ENCODE measurements around the gene NOS1.
"Not testable (repeated sequence)": the region's sequence is repeated elsewhere in the genome, so short reads cannot be mapped to it uniquely, and the experiment has no call there.

The NOS1 gene

DNA sequence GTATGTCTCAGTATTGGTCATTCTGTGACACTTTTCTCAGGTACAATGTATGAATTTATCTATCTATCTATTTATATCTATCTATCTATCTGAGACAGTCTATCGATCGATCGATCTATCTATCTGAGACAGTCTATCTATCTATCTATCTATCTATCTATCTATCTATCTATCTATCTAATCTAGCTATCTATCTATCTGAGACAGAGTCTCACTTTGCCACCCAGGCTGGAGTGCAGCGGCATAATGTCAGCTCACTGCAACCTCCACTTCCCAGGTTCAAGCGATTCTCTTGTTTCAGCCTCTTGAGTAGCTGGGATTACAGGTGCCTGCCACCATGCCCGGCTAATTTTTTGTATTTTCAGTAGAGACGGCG, 180.0 kb downstream of the NOS1 start:
- not testable (repeated sequence) for DNase-seq (ENCODE audit: extremely low read depth in 1 of 2, low read depth in 1 of 2)

DNA sequence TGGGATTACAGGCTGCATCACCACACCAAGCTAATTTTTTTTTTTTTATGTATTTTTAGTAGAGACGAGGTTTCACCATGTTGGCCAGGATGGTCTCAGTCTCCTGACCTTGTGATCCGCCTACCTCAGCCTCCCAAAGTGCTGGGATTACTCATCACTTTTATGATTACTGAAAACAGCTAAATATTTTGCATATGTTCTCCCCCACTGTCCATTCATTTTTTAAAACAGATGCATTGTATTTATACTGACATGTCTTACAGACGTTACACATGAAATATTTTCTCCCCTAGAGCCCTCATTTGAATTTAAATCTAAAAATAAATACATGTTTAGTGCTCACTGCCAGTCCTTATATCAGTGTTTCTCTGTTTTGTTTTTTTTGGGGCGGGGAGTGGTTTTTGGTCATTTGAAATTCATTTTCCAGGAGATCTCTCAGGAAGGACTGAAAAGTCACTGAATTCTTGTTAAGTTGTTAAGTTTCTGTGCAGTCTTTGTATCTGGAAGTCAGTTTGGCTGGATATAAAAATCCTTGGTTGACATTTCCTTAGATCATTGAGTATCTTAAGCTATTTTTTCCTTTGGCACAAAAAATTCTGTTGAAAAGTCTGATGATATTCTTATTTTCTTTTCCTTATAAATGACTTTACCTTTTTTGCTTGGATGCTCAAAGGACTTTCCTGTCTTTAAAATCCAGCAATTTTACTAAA, 180.5 kb downstream of the NOS1 start:
- no peak for DNase-seq (ENCODE audit: extremely low read depth in 1 of 2, low read depth in 1 of 2)

DNA sequence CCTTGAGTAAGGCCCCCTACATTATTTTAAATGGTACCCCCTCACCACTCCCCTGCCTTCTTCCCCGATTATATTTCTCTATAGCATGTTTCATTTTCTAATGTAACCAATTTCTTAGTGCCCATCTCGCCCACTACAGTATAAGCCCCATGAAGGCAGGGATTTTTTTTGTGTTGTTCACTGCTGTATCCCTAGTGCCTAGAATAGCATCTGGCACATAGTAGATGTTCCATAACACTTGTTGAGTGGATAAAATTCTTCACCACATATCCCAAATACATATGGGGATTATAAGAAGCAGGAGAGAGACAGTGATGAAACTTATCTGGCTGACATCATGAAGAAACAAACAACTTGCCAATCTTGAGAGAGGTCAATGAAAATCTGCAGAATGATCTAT, 182.7 kb downstream of the NOS1 start:
- DNase-seq (ENCODE audit: extremely low read depth in 1 of 2, low read depth in 1 of 2): no peak

DNA sequence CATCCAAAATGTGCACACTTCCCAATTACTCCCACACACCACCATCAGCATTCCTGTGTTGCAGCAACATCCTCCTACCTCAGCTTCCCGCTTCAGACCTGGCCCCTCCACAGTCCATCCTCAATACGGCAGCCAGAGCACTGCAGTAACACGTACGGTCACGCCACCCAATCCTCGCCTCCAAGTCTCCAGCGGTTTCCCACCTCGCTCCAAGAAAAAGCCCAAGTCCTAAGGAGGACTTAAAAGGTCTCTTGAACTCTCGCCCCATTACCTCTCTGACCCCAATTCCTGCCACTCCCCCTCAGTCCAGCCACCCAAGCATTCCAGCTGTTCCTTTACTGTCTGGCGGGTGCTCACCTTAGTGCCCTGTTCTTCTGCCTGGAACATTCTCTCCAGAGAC, 183.1 kb downstream of the NOS1 start:
- no peak for DNase-seq (ENCODE audit: extremely low read depth in 1 of 2, low read depth in 1 of 2)

DNA sequence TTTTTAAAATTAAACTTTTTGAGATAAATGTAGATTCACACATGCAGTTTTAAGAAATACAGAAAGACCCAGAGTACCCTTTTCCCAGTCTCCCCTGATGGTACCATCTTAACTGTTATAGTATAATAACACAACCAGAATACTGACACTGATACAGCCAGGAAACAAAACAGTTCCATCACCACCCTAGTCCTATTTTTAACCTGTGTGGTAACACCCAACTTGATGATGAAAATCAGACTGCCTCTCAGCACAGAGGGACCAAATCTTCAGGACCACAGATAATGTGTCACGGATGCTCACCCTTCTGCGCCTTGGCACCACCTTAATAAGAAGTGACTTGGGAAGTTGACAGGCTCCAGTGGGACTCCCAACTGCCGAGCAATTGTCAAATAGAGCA, 189.3 kb downstream of the NOS1 start:
- no peak for DNase-seq (ENCODE audit: extremely low read depth in 1 of 2, low read depth in 1 of 2)

DNA sequence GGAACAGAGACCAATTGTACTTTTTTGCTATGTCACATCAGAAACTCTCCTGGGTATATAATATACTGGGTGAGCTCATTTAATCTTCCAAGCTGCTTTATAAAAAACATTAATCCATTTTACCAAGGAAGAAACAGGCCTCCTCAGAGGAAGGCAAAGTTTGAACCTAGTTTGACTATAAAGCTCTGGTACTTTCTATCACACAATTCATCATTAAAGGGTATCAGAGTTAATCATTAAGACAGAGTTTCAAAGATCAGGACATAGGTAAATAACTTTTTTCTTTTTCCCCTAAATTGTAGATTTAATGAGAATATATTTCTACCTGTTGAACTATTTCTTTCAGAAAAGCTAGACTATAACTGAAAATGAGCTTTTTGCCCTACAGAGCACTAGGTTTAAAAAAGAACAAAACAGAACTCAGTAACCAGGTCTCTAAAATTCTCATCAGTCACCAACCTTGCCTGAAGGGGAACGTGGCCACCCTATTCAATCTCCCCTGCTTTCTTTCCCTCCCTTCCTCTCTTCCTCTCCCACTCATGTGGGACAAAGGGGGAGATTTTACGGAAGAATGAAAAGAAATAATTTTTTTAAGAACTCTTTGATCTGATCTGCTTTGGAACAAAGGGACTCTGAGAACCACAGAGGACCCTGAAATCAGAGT, 189.8 kb downstream of the NOS1 start:
- DNase-seq (ENCODE audit: extremely low read depth in 1 of 2, low read depth in 1 of 2): no peak

DNA sequence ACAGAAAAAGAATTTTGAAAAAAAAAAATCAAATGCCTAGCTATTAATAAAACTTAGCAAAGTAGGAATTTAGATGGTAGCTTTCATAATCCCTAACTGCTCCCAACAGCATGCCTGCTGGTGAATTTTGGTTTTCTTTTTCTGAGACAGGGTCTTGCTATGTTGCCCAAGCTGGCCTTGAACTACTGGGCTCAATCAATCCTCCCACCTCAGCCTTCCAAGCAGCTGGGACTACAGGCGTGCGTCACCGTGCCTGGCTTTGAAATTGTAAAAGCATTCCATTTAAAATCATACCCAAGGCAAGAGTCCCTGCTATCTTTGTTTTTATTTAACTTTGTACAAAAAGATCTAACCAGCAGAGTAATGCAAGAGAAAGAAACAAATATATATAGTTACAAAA, 191.9 kb downstream of the NOS1 start:
- DNase-seq (ENCODE audit: extremely low read depth in 1 of 2, low read depth in 1 of 2): no peak

DNA sequence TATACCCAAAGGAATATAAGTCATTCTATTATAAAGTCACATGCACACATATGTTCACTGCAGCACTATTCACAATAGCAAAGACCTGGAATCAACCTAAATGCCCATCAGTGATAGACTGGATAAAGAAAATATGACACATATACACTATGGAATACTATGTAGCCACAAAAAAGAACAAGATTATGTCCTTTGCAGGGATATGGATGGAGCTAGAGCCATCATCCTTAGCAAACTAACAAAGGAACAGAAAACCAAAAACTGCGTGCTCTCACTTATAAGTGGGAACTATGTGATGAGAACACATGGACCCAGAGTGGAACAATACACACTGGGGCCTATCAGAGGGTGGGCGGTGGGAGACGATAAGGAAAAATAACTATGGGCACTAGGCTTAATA, 192.4 kb downstream of the NOS1 start:
- no peak for DNase-seq (ENCODE audit: extremely low read depth in 1 of 2, low read depth in 1 of 2)

DNA sequence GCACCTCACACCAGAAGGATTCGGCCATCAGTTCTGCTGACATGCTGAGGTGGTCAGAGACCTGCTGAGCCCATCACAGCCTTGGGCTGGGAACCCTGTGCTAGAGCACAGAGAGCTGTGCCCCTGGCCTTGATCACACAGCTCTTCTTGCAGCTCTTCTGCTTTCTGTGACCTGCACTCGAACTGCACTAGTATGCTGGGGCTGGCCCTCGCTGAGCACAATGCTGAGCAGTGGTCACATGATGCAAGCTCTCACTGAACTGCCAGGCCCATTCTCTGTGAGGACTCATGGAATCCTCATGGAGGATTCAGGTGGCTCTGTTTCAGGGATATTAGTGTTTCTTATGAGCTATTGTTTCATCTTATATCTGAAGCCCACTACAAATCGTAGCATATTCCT, 193.7 kb downstream of the NOS1 start:
- no peak for DNase-seq (ENCODE audit: extremely low read depth in 1 of 2, low read depth in 1 of 2)

DNA sequence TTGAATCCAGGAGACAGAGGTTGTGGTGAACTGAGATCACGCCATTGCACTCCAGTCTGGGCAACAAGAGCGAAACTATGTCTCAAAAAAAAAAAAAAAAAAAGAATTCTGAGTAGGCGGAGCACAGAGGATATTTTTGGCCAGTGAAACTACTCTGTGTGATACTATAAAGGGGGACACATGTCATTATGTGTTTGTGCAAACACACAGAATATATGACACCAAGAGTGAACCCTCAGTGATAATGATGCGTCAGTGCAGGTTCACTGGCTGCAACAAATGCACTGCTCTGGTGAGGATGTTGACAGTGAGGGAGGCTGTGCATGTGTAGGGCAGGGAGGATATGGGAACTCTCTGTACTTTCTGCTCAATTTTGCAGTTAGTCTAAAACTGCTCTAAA, 195.3 kb downstream of the NOS1 start:
- DNase-seq (ENCODE audit: extremely low read depth in 1 of 2, low read depth in 1 of 2): no peak

DNA sequence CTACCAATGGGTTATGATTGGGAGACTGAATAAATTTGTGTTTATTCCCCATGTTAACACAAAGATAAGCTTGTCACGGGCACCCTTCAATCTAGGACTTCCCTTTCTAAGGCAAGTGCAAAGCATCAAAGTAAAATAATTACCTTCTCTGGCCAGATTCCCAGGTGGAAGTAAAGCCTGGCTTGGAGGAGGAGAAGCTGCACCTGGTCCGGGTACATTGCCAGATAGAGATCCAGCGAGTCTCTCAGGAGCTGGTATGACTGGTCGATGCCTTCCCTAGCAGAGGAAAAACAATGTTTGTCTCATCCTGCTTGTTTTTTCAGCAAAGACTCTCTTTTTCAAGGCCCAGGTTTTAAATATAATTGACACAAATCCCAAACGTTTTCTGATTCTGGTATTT, 196.1 kb downstream of the NOS1 start:
- DNase-seq (ENCODE audit: extremely low read depth in 1 of 2, low read depth in 1 of 2): no peak

DNA sequence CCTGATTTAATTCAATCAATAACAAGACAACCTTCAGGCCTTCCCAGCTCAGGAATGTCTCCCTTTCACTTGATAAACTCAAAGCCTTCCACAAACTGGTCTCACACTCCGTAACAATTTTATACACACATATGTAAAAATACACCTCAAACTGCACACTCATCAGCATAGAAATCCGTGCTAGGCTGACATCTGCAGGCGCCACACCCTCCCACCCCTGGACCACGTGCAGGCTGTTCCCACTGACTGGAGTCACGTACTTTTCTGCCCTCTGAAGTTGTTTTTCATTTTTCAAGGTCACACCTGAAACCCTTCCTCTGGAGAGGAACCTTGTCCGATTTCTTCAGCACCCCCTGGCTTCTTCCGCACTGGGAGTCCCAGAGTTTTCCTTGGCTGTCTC, 198.8 kb downstream of the NOS1 start:
- DNase-seq (ENCODE audit: extremely low read depth in 1 of 2, low read depth in 1 of 2): no peak

DNA sequence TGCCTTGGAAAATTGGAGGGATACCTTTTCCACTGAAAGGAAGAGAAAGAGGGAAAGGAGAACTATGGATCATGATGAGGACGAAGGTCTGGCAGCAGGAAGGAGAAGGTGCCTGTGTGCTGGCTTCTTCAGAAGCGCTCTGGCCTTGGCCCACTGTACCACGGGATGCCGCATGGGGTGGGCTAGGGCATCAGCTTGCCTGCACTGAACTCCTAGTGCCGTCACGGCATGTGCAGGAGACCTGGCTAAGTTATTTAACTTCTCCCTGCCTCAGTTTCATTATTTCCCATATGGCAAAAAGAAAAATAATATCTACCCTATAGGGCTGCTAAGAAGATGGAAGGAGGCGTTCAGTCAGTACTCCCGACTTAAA, 199.3 kb downstream of the NOS1 start:
- DNase-seq (ENCODE audit: extremely low read depth in 1 of 2, low read depth in 1 of 2): no peak

DNA sequence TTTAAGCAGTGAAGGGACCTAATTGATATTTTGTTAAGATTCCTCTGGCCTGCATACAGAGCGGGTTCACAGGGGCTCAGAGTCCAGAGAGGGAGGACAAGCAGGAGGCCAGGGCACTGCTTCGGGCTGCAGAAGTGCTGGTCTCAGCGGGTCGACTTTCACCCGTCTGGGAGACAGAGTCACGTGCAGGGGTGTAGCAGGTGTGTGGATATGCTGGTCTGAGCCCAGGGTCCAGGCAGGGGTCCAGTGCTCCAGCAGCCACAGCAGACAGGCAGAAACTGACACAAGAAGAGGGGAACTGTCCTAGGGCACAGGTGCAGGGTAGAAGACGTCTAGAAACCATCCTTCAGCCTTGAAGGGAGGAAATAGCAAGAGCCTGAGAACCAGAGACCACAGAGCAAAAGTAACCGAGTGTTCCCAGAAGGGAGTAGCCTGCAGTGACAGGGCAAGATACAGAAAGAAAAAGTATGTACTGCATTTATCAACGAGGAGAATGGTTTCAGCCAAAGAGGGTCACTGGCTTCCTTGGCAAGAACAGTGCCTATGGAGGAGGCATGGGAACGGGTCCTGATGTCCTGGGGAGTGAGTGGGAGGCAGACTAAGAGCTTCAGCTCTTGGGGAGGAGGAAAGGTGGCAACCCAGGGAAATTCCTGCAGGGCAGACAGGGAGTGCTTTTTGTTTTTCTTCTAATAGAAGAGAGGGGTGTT, 199.8 kb downstream of the NOS1 start:
- no peak for DNase-seq (ENCODE audit: extremely low read depth in 1 of 2, low read depth in 1 of 2)

DNA sequence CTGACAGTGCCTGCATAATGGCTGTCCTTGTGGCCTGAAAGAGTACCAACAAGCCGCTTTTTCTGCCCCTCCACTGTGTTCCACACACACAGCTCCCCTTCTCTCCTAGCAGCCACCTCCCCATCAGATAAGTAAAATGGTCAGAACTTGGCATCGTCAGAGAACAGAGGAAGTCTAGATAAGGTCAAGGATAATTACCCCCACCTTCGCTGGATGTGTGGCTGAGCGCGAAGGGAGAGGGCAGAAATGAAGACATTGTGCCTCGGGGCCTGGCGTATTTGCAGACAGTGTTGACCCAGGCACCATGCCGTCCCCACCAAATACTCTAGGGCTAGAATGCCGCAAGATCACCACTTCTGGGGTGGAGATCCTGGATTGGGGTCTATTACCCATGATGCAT, 201.8 kb downstream of the NOS1 start:
- no peak for DNase-seq (ENCODE audit: extremely low read depth in 1 of 2, low read depth in 1 of 2)

DNA sequence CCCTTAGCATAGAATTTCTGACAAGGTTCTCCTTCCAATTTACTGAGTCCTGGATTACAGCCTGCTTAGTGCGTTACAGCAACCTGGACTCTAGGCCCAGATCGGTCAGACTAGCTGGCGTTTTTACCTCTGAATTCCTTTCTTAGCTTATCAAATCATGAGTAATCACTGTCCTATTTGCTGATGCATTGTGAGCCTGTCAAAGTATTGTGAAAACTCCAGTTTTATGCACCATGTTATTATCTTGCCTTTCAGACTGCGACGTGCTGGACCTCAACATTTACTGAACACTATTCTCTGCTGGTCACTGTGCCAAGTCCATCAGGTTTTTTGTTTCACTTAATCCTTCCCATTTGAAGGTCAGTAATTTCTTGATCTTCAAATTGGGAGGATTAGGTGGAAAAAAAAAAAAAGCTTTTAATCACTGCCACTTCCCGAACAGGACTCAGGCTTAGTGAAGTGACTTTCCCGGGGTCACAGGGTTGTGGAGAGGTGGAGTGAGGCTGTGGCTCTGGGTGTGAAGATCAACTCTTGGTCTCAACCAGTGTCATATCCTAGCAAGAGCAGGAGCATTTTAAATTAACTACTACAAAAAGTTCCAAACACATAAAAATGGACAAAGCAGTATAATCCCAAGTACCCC, 202.4 kb downstream of the NOS1 start:
- DNase-seq (ENCODE audit: extremely low read depth in 1 of 2, low read depth in 1 of 2): no peak
